ENCODE results near the gene KCTD1. TPM values are rescaled to one million over a fixed set of nuclear protein-coding genes. Genes with fewer than 3 reads are reported as not detected.

The KCTD1 gene
- total RNA-seq, 2 experiments from 2014 or later = 4.4 to 5.6 TPM

GRCh38 chr18:26424428-26425147, 123.8 kb downstream of the KCTD1 start:
- H3K36me3 Mint-ChIP-seq (ENCODE audit: low read depth) = no peaks in the 10 kb centered on the region
- no peak for DNase-seq
- H3K27me3 Mint-ChIP-seq = no peaks in the 10 kb centered on the region
- ChIA-PET CTCF (no interaction called here), POLR2A (no interaction called here)
- no peaks in the 10 kb centered on the region for H3K4me1 Mint-ChIP-seq
- H3K9me3 Mint-ChIP-seq = no peaks in the 10 kb centered on the region
- no peak overlapping the region for H3K4me3 Mint-ChIP-seq
- no peak overlapping the region for H3K27ac Mint-ChIP-seq

GRCh38 chr18:26422472-26423162, 125.7 kb downstream of the KCTD1 start:
- H3K4me3 Mint-ChIP-seq = no peak overlapping the region
- H3K27ac Mint-ChIP-seq = no peak overlapping the region
- CTCF ChIA-PET = no interaction called here
- no peaks in the 10 kb centered on the region for H3K4me1 Mint-ChIP-seq
- DNase-seq = no peak
- no peaks in the 10 kb centered on the region for H3K9me3 Mint-ChIP-seq
- POLR2A ChIA-PET = no interaction called here
- no peaks in the 10 kb centered on the region for H3K27me3 Mint-ChIP-seq
- no peaks in the 10 kb centered on the region for H3K36me3 Mint-ChIP-seq (ENCODE audit: low read depth)

GRCh38 chr18:26421931-26422330, 126.4 kb downstream of the KCTD1 start:
- no peaks in the 10 kb centered on the region for H3K4me1 Mint-ChIP-seq
- H3K27me3 Mint-ChIP-seq = no peaks in the 10 kb centered on the region
- ChIA-PET POLR2A (no interaction called here), CTCF (no interaction called here)
- no peak for DNase-seq
- H3K4me3 Mint-ChIP-seq = no peak overlapping the region
- H3K9me3 Mint-ChIP-seq = no peaks in the 10 kb centered on the region
- no peaks in the 10 kb centered on the region for H3K36me3 Mint-ChIP-seq (ENCODE audit: low read depth)
- no peak overlapping the region for H3K27ac Mint-ChIP-seq

GRCh38 chr18:26421503-26421902, 126.8 kb downstream of the KCTD1 start:
- no peak overlapping the region for H3K27ac Mint-ChIP-seq
- H3K4me3 Mint-ChIP-seq = no peak overlapping the region
- ChIA-PET POLR2A (no interaction called here), CTCF (no interaction called here)
- no peaks in the 10 kb centered on the region for H3K9me3 Mint-ChIP-seq
- no peaks in the 10 kb centered on the region for H3K4me1 Mint-ChIP-seq
- no peaks in the 10 kb centered on the region for H3K36me3 Mint-ChIP-seq (ENCODE audit: low read depth)
- H3K27me3 Mint-ChIP-seq = no peaks in the 10 kb centered on the region
- DNase-seq = no peak

- POLR2A ChIA-PET = no interaction called here
Measured at GRCh38 chr18:26419746-26420145, 128.6 kb downstream of the KCTD1 start.

GRCh38 chr18:26418225-26418624, 130.1 kb downstream of the KCTD1 start:
- no peak for DNase-seq
- Mint-ChIP-seq H3K4me1 (no peaks in the 10 kb centered on the region), H3K4me3 (no peak overlapping the region), H3K9me3 (no peaks in the 10 kb centered on the region), H3K27me3 (no peaks in the 10 kb centered on the region), H3K27ac (no peak overlapping the region), H3K36me3 (ENCODE audit: low read depth) (no peaks in the 10 kb centered on the region)
- ChIA-PET CTCF (no interaction called here), POLR2A (no interaction called here)

More at GRCh38 chr18:26419746-26420145, 128.6 kb downstream of the KCTD1 start:
- CTCF ChIA-PET = interaction anchor here (1.0 kb wide), 1 partner anchor 36 kb away, joined by 3 read pairs; no protein-coding TSS in a partner anchor
- H3K4me3 Mint-ChIP-seq = no peak overlapping the region
- H3K9me3 Mint-ChIP-seq = no peaks in the 10 kb centered on the region
- no peaks in the 10 kb centered on the region for H3K27me3 Mint-ChIP-seq
- H3K4me1 Mint-ChIP-seq = no peaks in the 10 kb centered on the region
- DNase-seq = no peak
- no peaks in the 10 kb centered on the region for H3K36me3 Mint-ChIP-seq (ENCODE audit: low read depth)
- no peak overlapping the region for H3K27ac Mint-ChIP-seq

GRCh38 chr18:26417190-26417589, 131.2 kb downstream of the KCTD1 start:
- Mint-ChIP-seq H3K36me3 (ENCODE audit: low read depth) (no peaks in the 10 kb centered on the region), H3K27me3 (no peaks in the 10 kb centered on the region), H3K9me3 (no peaks in the 10 kb centered on the region), H3K27ac (no peak overlapping the region), H3K4me3 (no peak overlapping the region), H3K4me1 (no peaks in the 10 kb centered on the region)
- no peak for DNase-seq
- POLR2A ChIA-PET = no interaction called here
- CTCF ChIA-PET = no interaction called here

- no peak for DNase-seq
- H3K9me3 Mint-ChIP-seq = no peaks in the 10 kb centered on the region
- no peak overlapping the region for H3K4me3 Mint-ChIP-seq
- no peaks in the 10 kb centered on the region for H3K27me3 Mint-ChIP-seq
- no peaks in the 10 kb centered on the region for H3K36me3 Mint-ChIP-seq (ENCODE audit: low read depth)
- ChIA-PET CTCF (no interaction called here), POLR2A (no interaction called here)
- H3K27ac Mint-ChIP-seq = no peak overlapping the region
- no peaks in the 10 kb centered on the region for H3K4me1 Mint-ChIP-seq
Measured at GRCh38 chr18:26416652-26417150, 131.7 kb downstream of the KCTD1 start.

GRCh38 chr18:26415631-26416030, 132.7 kb downstream of the KCTD1 start:
- CTCF ChIA-PET = no interaction called here
- no peaks in the 10 kb centered on the region for H3K9me3 Mint-ChIP-seq

GRCh38 chr18:26414901-26415440, 133.4 kb downstream of the KCTD1 start:
- Mint-ChIP-seq H3K4me3 (no peak overlapping the region), H3K27ac (no peak overlapping the region), H3K27me3 (no peaks in the 10 kb centered on the region), H3K9me3 (no peaks in the 10 kb centered on the region), H3K4me1 (no peaks in the 10 kb centered on the region), H3K36me3 (ENCODE audit: low read depth) (no peaks in the 10 kb centered on the region)
- no peak for DNase-seq
- ChIA-PET CTCF (no interaction called here), POLR2A (no interaction called here)

More at GRCh38 chr18:26415631-26416030, 132.7 kb downstream of the KCTD1 start:
- H3K27me3 Mint-ChIP-seq = no peaks in the 10 kb centered on the region
- no peak for DNase-seq
- POLR2A ChIA-PET = no interaction called here
- H3K4me3 Mint-ChIP-seq = no peak overlapping the region
- H3K4me1 Mint-ChIP-seq = no peaks in the 10 kb centered on the region
- H3K36me3 Mint-ChIP-seq (ENCODE audit: low read depth) = no peaks in the 10 kb centered on the region
- no peak overlapping the region for H3K27ac Mint-ChIP-seq

- H3K27me3 Mint-ChIP-seq = no peaks in the 10 kb centered on the region
- no peak for DNase-seq
- ChIA-PET CTCF (no interaction called here), POLR2A (interaction anchor here (0.8 kb wide), 1 partner anchor 52 kb away, joined by 3 read pairs; no protein-coding TSS in a partner anchor)
- H3K36me3 Mint-ChIP-seq (ENCODE audit: low read depth) = no peaks in the 10 kb centered on the region
- no peak overlapping the region for H3K4me3 Mint-ChIP-seq
- no peaks in the 10 kb centered on the region for H3K4me1 Mint-ChIP-seq
- H3K27ac Mint-ChIP-seq = no peak overlapping the region
- H3K9me3 Mint-ChIP-seq = no peaks in the 10 kb centered on the region
Measured at GRCh38 chr18:26409091-26409490, 139.3 kb downstream of the KCTD1 start.

GRCh38 chr18:26407736-26408601, 140.4 kb downstream of the KCTD1 start:
- H3K27ac Mint-ChIP-seq = no peak overlapping the region
- DNase-seq = no peak
- H3K27me3 Mint-ChIP-seq = no peaks in the 10 kb centered on the region
- no peak overlapping the region for H3K4me3 Mint-ChIP-seq
- CTCF ChIA-PET = no interaction called here
- no peaks in the 10 kb centered on the region for H3K9me3 Mint-ChIP-seq
- no peaks in the 10 kb centered on the region for H3K4me1 Mint-ChIP-seq
- POLR2A ChIA-PET = no interaction called here
- no peaks in the 10 kb centered on the region for H3K36me3 Mint-ChIP-seq (ENCODE audit: low read depth)

GRCh38 chr18:26406854-26407517, 141.4 kb downstream of the KCTD1 start:
- H3K27ac Mint-ChIP-seq = no peak overlapping the region
- POLR2A ChIA-PET = no interaction called here
- H3K9me3 Mint-ChIP-seq = no peaks in the 10 kb centered on the region
- CTCF ChIA-PET = no interaction called here
- no peak overlapping the region for H3K4me3 Mint-ChIP-seq
- no peak for DNase-seq
- H3K4me1 Mint-ChIP-seq = no peaks in the 10 kb centered on the region
- H3K36me3 Mint-ChIP-seq (ENCODE audit: low read depth) = no peaks in the 10 kb centered on the region
- H3K27me3 Mint-ChIP-seq = no peaks in the 10 kb centered on the region
